Parathyroid adenoma (tissue), 2 donors: ENCODE results near the gene AGFG1.
"Not testable (repeated sequence)": the region's sequence is repeated elsewhere in the genome, so short reads cannot be mapped to it uniquely, and the experiment has no call there.

ENCODE experiments used
- H2AFZ ChIP-seq: fragments of 300-600 bp; sonication (generic); one replicate; pipeline ENCODE4 v1.7.0; 2017; ENCODE audit warnings: antibody characterized with exemption, mild to moderate bottlenecking
- H3K27ac ChIP-seq: fragments of 300-600 bp; sonication (generic); one replicate; pipeline ENCODE4 v1.7.0; 2017
- H3K27me3 ChIP-seq: fragments of 300-600 bp; sonication (generic); one replicate; pipeline ENCODE4 v1.7.0; 2017; ENCODE audit warnings: low read length; ENCODE audit not compliant: control insufficient read depth, insufficient read depth
- H3K36me3 ChIP-seq: fragments of 300-600 bp; sonication (generic); one replicate; pipeline ENCODE4 v1.7.0; 2017; ENCODE audit warnings: low read length; ENCODE audit not compliant: control insufficient read depth, insufficient read depth
- H3K4me1 ChIP-seq: fragments of 300-600 bp; sonication (generic); one replicate; pipeline ENCODE4 v1.7.0; 2017; ENCODE audit warnings: control low read depth
- H3K4me2 ChIP-seq: fragments of 300-600 bp; sonication (generic); one replicate; pipeline ENCODE4 v1.7.0; 2017; ENCODE audit warnings: low read length
- H3K4me3 ChIP-seq: fragments of 300-600 bp; sonication (generic); one replicate; pipeline ENCODE4 v1.7.0; 2017; ENCODE audit warnings: low read depth, low read length
- H3K79me2 ChIP-seq: fragments of 300-600 bp; sonication (generic); one replicate; pipeline ENCODE4 v1.7.0; 2017; ENCODE audit warnings: control low read depth
- H3K9ac ChIP-seq: fragments of 300-600 bp; sonication (generic); one replicate; pipeline ENCODE4 v1.7.0; 2017; ENCODE audit warnings: mild to moderate bottlenecking
- H3K9me3 ChIP-seq: fragments of 300-600 bp; sonication (generic); one replicate; pipeline ENCODE4 v1.7.0; 2017; ENCODE audit warnings: low read length; ENCODE audit not compliant: control insufficient read depth
- CTCF ChIP-seq: fragments of 300-600 bp; sonication (generic); IDR thresholded peaks from one replicate; pipeline ENCODE4 v1.7.0; 2017; ENCODE audit warnings: antibody characterized with exemption, mild to moderate bottlenecking
- donor health status: primary hyperparathyroidism.

AGFG1 gene

GRCh38 chr2:227582369-227582768 is 110.4 kb downstream of the AGFG1 start:
- Histone ChIP-seq H3K9me3 (no peaks in the 10 kb centered on the region), H3K9ac (no peak overlapping the region), H3K36me3 (no peaks in the 10 kb centered on the region), H2AFZ (no peak overlapping the region), H3K4me1 (no peaks in the 10 kb centered on the region), H3K27me3 (no peaks in the 10 kb centered on the region), H3K27ac (no peak overlapping the region), H3K79me2 (no peaks in the 10 kb centered on the region), H3K4me2 (no peak overlapping the region), H3K4me3 (no peak overlapping the region)
- no peak for TF ChIP-seq CTCF

GRCh38 chr2:227592694-227593387 is 120.9 kb downstream of the AGFG1 start:
- no peak overlapping the region for H3K4me3 ChIP-seq
- H3K27me3 ChIP-seq = no peaks in the 10 kb centered on the region
- H3K79me2 ChIP-seq = no peaks in the 10 kb centered on the region
- H3K4me1 ChIP-seq = no peaks in the 10 kb centered on the region
- no peak overlapping the region for H3K27ac ChIP-seq
- TF ChIP-seq CTCF = no peak
- H3K9ac ChIP-seq = no peak overlapping the region
- no peak overlapping the region for H3K4me2 ChIP-seq
- no peaks in the 10 kb centered on the region for H3K9me3 ChIP-seq
- H3K36me3 ChIP-seq = no peaks in the 10 kb centered on the region
- no peak overlapping the region for H2AFZ ChIP-seq

- no peak overlapping the region for H2AFZ ChIP-seq
- no peaks in the 10 kb centered on the region for H3K36me3 ChIP-seq
- TF ChIP-seq CTCF = no peak
- H3K4me3 ChIP-seq = no peak overlapping the region
- H3K9me3 ChIP-seq = no peaks in the 10 kb centered on the region
- H3K9ac ChIP-seq = no peak overlapping the region
- H3K27me3 ChIP-seq = no peaks in the 10 kb centered on the region
- H3K4me2 ChIP-seq = no peak overlapping the region
- H3K4me1 ChIP-seq = no peaks in the 10 kb centered on the region
- H3K79me2 ChIP-seq = no peaks in the 10 kb centered on the region
- no peak overlapping the region for H3K27ac ChIP-seq
These were observed 123.8 kb downstream of the AGFG1 start for GRCh38 chr2:227595797-227596196.

- H3K36me3 ChIP-seq = no peaks in the 10 kb centered on the region
- no peak overlapping the region for H3K9ac ChIP-seq
- H3K79me2 ChIP-seq = no peaks in the 10 kb centered on the region
- H3K4me2 ChIP-seq = no peak overlapping the region
- TF ChIP-seq CTCF = no peak
- H3K27me3 ChIP-seq = no peaks in the 10 kb centered on the region
- no peak overlapping the region for H3K27ac ChIP-seq
- no peak overlapping the region for H2AFZ ChIP-seq
- no peaks in the 10 kb centered on the region for H3K9me3 ChIP-seq
- H3K4me3 ChIP-seq = no peak overlapping the region
- H3K4me1 ChIP-seq = no peaks in the 10 kb centered on the region
These were observed 125.1 kb downstream of the AGFG1 start for GRCh38 chr2:227597036-227597435.

- TF ChIP-seq CTCF = no peak
- Histone ChIP-seq H2AFZ (no peak overlapping the region), H3K36me3 (no peaks in the 10 kb centered on the region), H3K79me2 (no peaks in the 10 kb centered on the region), H3K9ac (no peak overlapping the region), H3K27ac (no peak overlapping the region), H3K4me2 (no peak overlapping the region), H3K9me3 (no peaks in the 10 kb centered on the region), H3K27me3 (no peaks in the 10 kb centered on the region), H3K4me1 (no peaks in the 10 kb centered on the region), H3K4me3 (no peak overlapping the region)
These were observed 126.0 kb downstream of the AGFG1 start for GRCh38 chr2:227597998-227598397.

- not testable (repeated sequence) for H3K4me3 ChIP-seq, H3K27ac ChIP-seq, H2AFZ ChIP-seq, H3K4me2 ChIP-seq, H3K9ac ChIP-seq, H3K9me3 ChIP-seq, H3K36me3 ChIP-seq, H3K79me2 ChIP-seq, H3K4me1 ChIP-seq, H3K27me3 ChIP-seq
These were observed 127.0 kb downstream of the AGFG1 start, which contains the start of gene SCYGR2 for GRCh38 chr2:227598835-227599503. TSS of gene SCYGR2 (plus strand) at chr2:227598893. CDS start at chr2:227598893, 0 bp downstream.
